Motor neuron (in vitro differentiated cells): ENCODE measurements around the gene ZDHHC22. TPM values are rescaled to one million over a fixed set of nuclear protein-coding genes. Genes with fewer than 3 reads are reported as not detected.

Source experiments
- ATAC-seq, 8 experiments: fragments of 200-7000 bp; cut with Tn5 transposase; replicated peaks in 6 of 8; 2 replicates each; pipeline ENCODE4 v1.8.0; 2021; ENCODE audit warnings: mild to moderate bottlenecking in 8 of 8, moderate library complexity in 8 of 8
- H3K27ac ChIP-seq, 2 donors: fragments of 250-450 bp; sonication (Bioruptor Pico); 2 replicates each; pipeline ENCODE4 v1.9.0; 2021; ENCODE audit warnings: antibody characterized with exemption in 2 of 2, mild to moderate bottlenecking in 2 of 2, moderate library complexity in 1 of 2
- H3K4me1 ChIP-seq, 2 donors: fragments of 250-450 bp; sonication (Bioruptor Pico); replicated peaks in 1 of 2; 2 replicates each; pipeline ENCODE4 v1.6.1; 2021; ENCODE audit warnings: antibody characterized with exemption in 2 of 2, mild to moderate bottlenecking in 2 of 2, moderate library complexity in 1 of 2
- H3K4me3 ChIP-seq, 5 donors: fragments of 250-450 bp; sonication (Bioruptor Pico); 2 replicates each; pipeline ENCODE4 v1.9.0; 2021; ENCODE audit warnings: antibody characterized with exemption in 5 of 5, mild to moderate bottlenecking in 5 of 5, moderate library complexity in 4 of 5
- WGBS, 10 experiments: fragments of 450-650 bp; shearing (Covaris generic); methylation state at CpG; one replicate each; pipeline ENCODE4 v1.0.0; 2022; 5-methylcytosine and 5-hydroxymethylcytosine counted together
- in situ Hi-C, 9 experiments: fragments of 400-800 bp; cut with MboI; loops; one replicate each; pipeline ENCODE4 v1.15.0; 2021; ENCODE audit warnings: low sequenced_read_pairs in 9 of 9, low pct_unique_long_range_greater_than_20kb in 2 of 9; ENCODE audit not compliant: unreplicated experiment in 9 of 9
- total RNA-seq, 8 experiments: library from RNA; unstranded; fragments of 300-600 nt; gene quantifications; 2 replicates each; pipeline versions ENCODE4 v1.2.3 to v1.2.4, GENCODE V29; 2022

ZDHHC22 gene
- total RNA-seq, 8 experiments from 2014 or later = 0.13 to 23.7 (median 8.8) TPM

- no peak overlapping the region for H3K27ac ChIP-seq
- peaks cover 20 to 22% of the 10 kb centered on the region in 2 donors for H3K4me1 ChIP-seq
- no peak for ATAC-seq
- in situ Hi-C loops = no loop called here
- WGBS, 10 experiments = 67 to 100% (median 96%) methylated on average over 1 to 5 of the region's 6 CpGs; no CpG with 5 or more reads in 3 of the 10 experiments
- no peak overlapping the region for H3K4me3 ChIP-seq
Observed at GRCh38 chr14:77122526-77123125, 19.0 kb downstream of the ZDHHC22 start.

GRCh38 chr14:77120771-77121743 is 20.5 kb downstream of the ZDHHC22 start:
- in situ Hi-C loops = no loop called here
- peaks cover 24 to 28% of the 10 kb centered on the region in 2 donors for H3K4me1 ChIP-seq
- H3K4me3 ChIP-seq = no peak overlapping the region
- 23 to 75% (median 55%) methylated on average over 4 to 8 of the region's 9 CpGs; no CpG with 5 or more reads in 2 of the 10 experiments for WGBS, 10 experiments
- H3K27ac ChIP-seq = peak overlapping the region; percentile 12 to 40
- ATAC-seq = peak in 4 of 8 experiments; percentile 35 to 54 (median 36)

GRCh38 chr14:77119851-77120250 is 21.7 kb downstream of the ZDHHC22 start:
- no peak overlapping the region for H3K27ac ChIP-seq
- in situ Hi-C loops = no loop called here
- peaks cover 19 to 25% of the 10 kb centered on the region in 2 donors for H3K4me1 ChIP-seq
- 80 to 100% (median 96%) methylated on average over 1 to 7 of the region's 7 CpGs; no CpG with 5 or more reads in 2 of the 10 experiments for WGBS, 10 experiments
- no peak overlapping the region for H3K4me3 ChIP-seq
- no peak for ATAC-seq

GRCh38 chr14:77116172-77116817 is 25.3 kb downstream of the ZDHHC22 start:
- peak in 5 of 8 experiments; percentile 39 to 87 (median 49) for ATAC-seq
- in situ Hi-C loops = no loop called here
- 80 to 100% (median 100%) methylated on average over 1 to 2 of the region's 2 CpGs; no CpG with 5 or more reads in 2 of the 10 experiments for WGBS, 10 experiments
- H3K4me1 ChIP-seq = peaks cover 12 to 21% of the 10 kb centered on the region in 2 donors
- H3K4me3 ChIP-seq = peak overlapping the region in 2 of 5 donors; percentile 24 to 26
- H3K27ac ChIP-seq = peak overlapping the region in 1 of 2 donors; percentile 44

GRCh38 chr14:77114609-77115008 is 27.0 kb downstream of the ZDHHC22 start:
- ATAC-seq = no peak
- Histone ChIP-seq H3K27ac (no peak overlapping the region), H3K4me1 (peaks cover 3 to 20% of the 10 kb centered on the region in 2 donors), H3K4me3 (no peak overlapping the region)
- 90 to 100% (median 97%) methylated on average over 2 to 4 of the region's 4 CpGs; no CpG with 5 or more reads in 6 of the 10 experiments for WGBS, 10 experiments
- in situ Hi-C loops = no loop called here

GRCh38 chr14:77113644-77114043 is 27.9 kb downstream of the ZDHHC22 start:
- no peak overlapping the region for H3K27ac ChIP-seq
- peaks cover 3 to 20% of the 10 kb centered on the region in 2 donors for H3K4me1 ChIP-seq
- in situ Hi-C loops = no loop called here
- 80 to 100% (median 93%) methylated on average over 3 to 9 of the region's 11 CpGs; no CpG with 5 or more reads in 5 of the 10 experiments for WGBS, 10 experiments
- no peak for ATAC-seq
- no peak overlapping the region for H3K4me3 ChIP-seq

GRCh38 chr14:77111021-77111420 is 30.6 kb downstream of the ZDHHC22 start:
- peak in 5 of 8 experiments; percentile 62 to 94 (median 78) for ATAC-seq
- Histone ChIP-seq H3K4me3 (no peak overlapping the region), H3K27ac (peak overlapping the region; percentile 41 to 42), H3K4me1 (peaks cover 4 to 17% of the 10 kb centered on the region in 2 donors)
- in situ Hi-C loops = no loop called here
- WGBS, 10 experiments = 0 to 72% (median 14%) methylated on average over 1 to 3 of the region's 5 CpGs

- no peak overlapping the region for H3K27ac ChIP-seq
- in situ Hi-C loops = no loop called here
- no peak overlapping the region for H3K4me3 ChIP-seq
- H3K4me1 ChIP-seq = peaks cover 10 to 22% of the 10 kb centered on the region in 2 donors
- WGBS, 10 experiments = 86 to 100% (median 100%) methylated on average over 1 of the region's 1 CpG; no CpG with 5 or more reads in 4 of the 10 experiments
- no peak for ATAC-seq
Observed at GRCh38 chr14:77110286-77110685, 31.3 kb downstream of the ZDHHC22 start.

GRCh38 chr14:77109656-77110055 is 31.9 kb downstream of the ZDHHC22 start:
- no peak for ATAC-seq
- Histone ChIP-seq H3K4me1 (peaks cover 15 to 28% of the 10 kb centered on the region in 2 donors), H3K4me3 (no peak overlapping the region), H3K27ac (no peak overlapping the region)
- in situ Hi-C loops = no loop called here
- WGBS, 10 experiments = 20 to 100% (median 66%) methylated on average over 1 to 6 of the region's 6 CpGs; no CpG with 5 or more reads in 2 of the 10 experiments

- ATAC-seq = no peak
- in situ Hi-C loops = no loop called here
- 29 to 100% (median 91%) methylated on average over 1 to 2 of the region's 2 CpGs; no CpG with 5 or more reads in 4 of the 10 experiments for WGBS, 10 experiments
- peaks cover 23 to 37% of the 10 kb centered on the region in 2 donors for H3K4me1 ChIP-seq
- no peak overlapping the region for H3K4me3 ChIP-seq
- H3K27ac ChIP-seq = no peak overlapping the region
Observed at GRCh38 chr14:77108753-77109152, 32.8 kb downstream of the ZDHHC22 start.

GRCh38 chr14:77107228-77107627 is 34.4 kb downstream of the ZDHHC22 start:
- ATAC-seq = no peak
- 33 to 100% (median 100%) methylated on average over 1 to 2 of the region's 2 CpGs; no CpG with 5 or more reads in 1 of the 10 experiments for WGBS, 10 experiments
- in situ Hi-C loops = no loop called here
- H3K27ac ChIP-seq = no peak overlapping the region
- peaks cover 23 to 37% of the 10 kb centered on the region in 2 donors for H3K4me1 ChIP-seq
- H3K4me3 ChIP-seq = no peak overlapping the region

- ATAC-seq = no peak
- peaks cover 23 to 33% of the 10 kb centered on the region in 2 donors for H3K4me1 ChIP-seq
- in situ Hi-C loops = no loop called here
- H3K4me3 ChIP-seq = no peak overlapping the region
- 30 to 100% (median 76%) methylated on average over 1 to 3 of the region's 3 CpGs; no CpG with 5 or more reads in 1 of the 10 experiments for WGBS, 10 experiments
- no peak overlapping the region for H3K27ac ChIP-seq
Observed at GRCh38 chr14:77106666-77107065, 34.9 kb downstream of the ZDHHC22 start.
